HepG2 (cell line): ENCODE measurements around the gene ADCY6. TPM values are rescaled to one million over a fixed set of nuclear protein-coding genes. Genes with fewer than 3 reads are reported as not detected.

Experiments used
- ATAC-seq: fragments of 200-7000 bp; cut with Tn5 transposase; 3 replicates; pipeline ENCODE4 v1.9.1; 2020; ENCODE audit warnings: mild to moderate bottlenecking, moderate library complexity
- BruUV-seq: library from RNA; stranded (reverse); fragments of 400-500 nt; replicated peaks from 2 replicates; lab custom pipeline; 2021; lab: Mats Ljungman, UMichigan
- CTCF ChIA-PET: fragments of 300-600 bp; formaldehyde crosslinking; extraction: SDS; loops from one replicate; lab custom pipeline; 2021; ENCODE audit warnings: low total read pairs, inconsistent platforms, low intra/inter-chr PET ratio; lab: Yijun Ruan, JAX
- POLR2A ChIA-PET: fragments of 350-600 bp; sonication (Branson Sonifier 250); formaldehyde crosslinking; loops from one replicate; lab custom pipeline; 2020; ENCODE audit warnings: antibody characterized with exemption, inconsistent platforms; lab: Yijun Ruan, JAX
- DNase-seq: peaks from one replicate; pipeline ENCODE4 v3.0.0-alpha.2; 2015; ENCODE audit warnings: low spot score
- FAIRE-seq: peaks from 3 replicates; lab custom pipeline; 2011; peaks lifted over from hg19 to GRCh38; lab: Jason Lieb, UNC
- H2AFZ ChIP-seq: one replicate; pipeline ENCODE4 v1.6.1; 2011; ENCODE audit warnings: low read length, inconsistent platforms
- H3K27ac ChIP-seq: fragments of 300-600 bp; 3 replicates; pipeline ENCODE4 v1.8.0; 2011; ENCODE audit warnings: mixed run types, mild to moderate bottlenecking, mixed read lengths, low read length, inconsistent platforms; ENCODE audit not compliant: insufficient read depth; ENCODE audit errors: extremely low read length
- H3K27me3 ChIP-seq, 2 experiments: fragments of 200-600 bp in 1 of 2; 2 replicates in 1 of 2; 3 replicates in 1 of 2; pipeline versions ENCODE4 v1.6.0 to v1.8.0; 2011; ENCODE audit warnings: low read length in 2 of 2, mild to moderate bottlenecking in 2 of 2, moderate library complexity in 2 of 2, inconsistent platforms in 1 of 2; ENCODE audit not compliant: insufficient read depth in 2 of 2, control insufficient read depth in 1 of 2
- H3K36me3 ChIP-seq, 2 experiments: fragments of 200-600 bp in 1 of 2; replicated peaks in 1 of 2; 2 replicates in 1 of 2; 3 replicates in 1 of 2; pipeline versions ENCODE4 v1.5.1 to v1.8.0; 2011; ENCODE audit warnings: low read length in 2 of 2, inconsistent platforms in 1 of 2; ENCODE audit not compliant: insufficient read depth in 2 of 2, control insufficient read depth in 1 of 2
- H3K4me1 ChIP-seq: 2 replicates; pipeline ENCODE4 v1.5.1; 2012; ENCODE audit warnings: low read length, inconsistent platforms; ENCODE audit not compliant: insufficient read depth
- H3K4me2 ChIP-seq: 2 replicates; pipeline ENCODE4 v1.6.0; 2011; ENCODE audit warnings: low read depth, low read length, inconsistent platforms
- H3K4me3 ChIP-seq, 3 experiments: fragments of 200-600 bp in 1 of 3; sonication (generic), shearing (Covaris generic) in 1 of 3; replicated peaks in 1 of 3; 2 replicates each; pipeline ENCODE4 v1.5.1; 2011 to 2016; ENCODE audit warnings: low read length in 3 of 3, inconsistent platforms in 2 of 3, low read depth in 2 of 3, mild to moderate bottlenecking in 2 of 3, control low read depth in 1 of 3, mixed read lengths in 1 of 3; ENCODE audit not compliant: insufficient read depth in 1 of 3
- H3K79me2 ChIP-seq: one replicate; pipeline ENCODE4 v1.6.1; 2011; ENCODE audit warnings: low read length, inconsistent platforms; ENCODE audit not compliant: insufficient read depth
- H3K9ac ChIP-seq: 2 replicates; pipeline ENCODE4 v1.6.0; 2011; ENCODE audit warnings: mild to moderate bottlenecking, low read depth, low read length, inconsistent platforms; ENCODE audit not compliant: insufficient read depth
- H3K9me3 ChIP-seq: 2 replicates; pipeline ENCODE4 v1.5.1; 2012; ENCODE audit warnings: mild to moderate bottlenecking, low read length
- H4K20me1 ChIP-seq: 2 replicates; pipeline ENCODE4 v1.6.0; 2011; ENCODE audit warnings: inconsistent platforms, mild to moderate bottlenecking, low read length, moderate library complexity; ENCODE audit not compliant: insufficient read depth
- ISL2 ChIP-seq: sonication (generic); formaldehyde crosslinking; IDR thresholded peaks from 2 replicates; pipeline ENCODE4 v1.5.0; 2020; ENCODE audit warnings: missing genetic modification reagents
- NBN ChIP-seq: fragments of 450-650 bp; conservative IDR thresholded peaks from 2 replicates; pipeline ENCODE4 v1.6.1; 2017
- NFE2 ChIP-seq: sonication (generic); formaldehyde crosslinking; IDR thresholded peaks from 2 replicates; pipeline ENCODE4 v1.4.0; 2020; ENCODE audit warnings: missing genetic modification reagents
- POGZ ChIP-seq: sonication (generic); formaldehyde crosslinking; IDR thresholded peaks from 2 replicates; pipeline ENCODE4 v1.4.0; 2020; ENCODE audit warnings: mild to moderate bottlenecking, missing genetic modification reagents
- ZNF30 ChIP-seq: sonication (generic); formaldehyde crosslinking; IDR thresholded peaks from 2 replicates; pipeline ENCODE4 v1.5.0; 2020; ENCODE audit warnings: mild to moderate bottlenecking, missing genetic modification reagents
- ZNF577 ChIP-seq: sonication (generic); formaldehyde crosslinking; IDR thresholded peaks from 2 replicates; pipeline ENCODE4 v1.4.0; 2020; ENCODE audit warnings: mild to moderate bottlenecking, low read depth, missing genetic modification reagents, borderline replicate concordance
- ZNF660 ChIP-seq: sonication (generic); formaldehyde crosslinking; IDR thresholded peaks from 2 replicates; pipeline ENCODE4 v1.5.1; 2020; ENCODE audit warnings: mild to moderate bottlenecking, low read depth, missing genetic modification reagents, borderline replicate concordance
- ZNF776 ChIP-seq: sonication (generic); formaldehyde crosslinking; IDR thresholded peaks from 2 replicates; pipeline ENCODE4 v1.4.0; 2020; ENCODE audit warnings: mild to moderate bottlenecking, missing genetic modification reagents
- ZNF782 ChIP-seq: sonication (generic); formaldehyde crosslinking; IDR thresholded peaks from 2 replicates; pipeline ENCODE4 v1.4.0; 2020; ENCODE audit warnings: missing genetic modification reagents, mild to moderate bottlenecking, borderline replicate concordance
- ZZZ3 ChIP-seq: sonication (generic); formaldehyde crosslinking; IDR thresholded peaks from 2 replicates; pipeline ENCODE4 v1.4.0; 2020; ENCODE audit warnings: missing genetic modification reagents, mild to moderate bottlenecking, borderline replicate concordance
- WGBS: methylation state at CpG from one replicate; pipeline ENCODE4 v1.1.6; 2017; ENCODE audit warnings: low lambda C conversion rate; 5-methylcytosine and 5-hydroxymethylcytosine counted together
- in situ Hi-C: cut with HindIII; loops from 2 replicates; pipeline ENCODE4 v1.10.0; 2017; ENCODE audit warnings: low pct_unique_long_range_greater_than_20kb; ENCODE audit not compliant: extremely low pct_ligation_motif_present
- intact Hi-C: fragments of 100-400 bp; cut with micrococcal nuclease; formaldehyde crosslinking; loops from one replicate; pipeline ENCODE4 v1.10.0; 2022; ENCODE audit not compliant: unreplicated experiment
- polyA plus RNA-seq, 8 experiments: library from polyadenylated mRNA; depleted of rRNA in 3 of 8; stranded (reverse) in 7 of 8; unstranded in 1 of 8; fragments of >200 nt; fragmentation: Illumina TruSeq in 4 of 8; extraction: Trizol in 4 of 8; gene quantifications; 2 replicates each; pipeline versions ENCODE4 v1.2.1 to v1.2.3, GENCODE V29; 2011 to 2016; ENCODE audit warnings: low read depth in 4 of 8, missing spikeins in 1 of 8, mixed read lengths in 1 of 8; ENCODE audit not compliant: insufficient read depth in 1 of 8
- total RNA-seq, 5 experiments: library from RNA; depleted of rRNA; stranded (reverse); fragments of >200 nt; fragmentation: Illumina TruSeq; extraction: Trizol; gene quantifications; 2 replicates each; pipeline ENCODE4 v1.2.3, GENCODE V29; 2016; ENCODE audit warnings: low read depth in 1 of 5
- TF ChIP-seq, protein P1 (sequence below): IDR thresholded peaks from 2 replicates; pipeline ENCODE4 v1.6.1; 2012; ENCODE audit warnings: low read length, improper control_type of control experiment
- TF ChIP-seq, protein P2 (sequence below): sonication (generic); formaldehyde crosslinking; IDR thresholded peaks from 2 replicates; pipeline ENCODE4 v1.5.0; 2020; ENCODE audit warnings: mild to moderate bottlenecking, missing genetic modification reagents, borderline replicate concordance

The ADCY6 gene
- total and polyA plus RNA-seq, 2 of the 13 experiments (the other 11 are each of a cell fraction or from before 2014, with no cell fraction given), result 10.6 to 11.8 TPM

DNA sequence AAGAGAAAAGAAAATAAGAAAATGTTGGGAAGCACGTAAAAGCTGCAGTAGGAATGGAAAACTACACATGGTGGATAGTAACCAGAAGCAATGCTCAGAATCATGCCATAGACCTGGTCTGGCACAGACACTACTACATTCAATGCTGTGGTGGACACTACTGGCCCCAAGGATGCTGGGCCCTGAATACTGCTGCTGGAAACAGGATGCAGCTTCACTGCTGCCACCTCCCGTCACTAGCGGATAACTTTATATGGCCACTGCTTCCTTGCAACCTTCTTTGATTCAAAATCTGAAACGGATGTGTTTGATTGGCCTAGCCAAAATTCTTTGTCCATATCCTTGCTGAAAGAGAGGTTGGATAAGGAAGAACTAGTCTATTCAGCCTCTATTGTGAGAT, 30.7 kb downstream of the ADCY6 start (continued):
- TF ChIP-seq ZNF660, result no peak
- no peak for TF ChIP-seq NBN
- no peak for TF ChIP-seq NFE2 (CRISPR knock-in tag)

DNA sequence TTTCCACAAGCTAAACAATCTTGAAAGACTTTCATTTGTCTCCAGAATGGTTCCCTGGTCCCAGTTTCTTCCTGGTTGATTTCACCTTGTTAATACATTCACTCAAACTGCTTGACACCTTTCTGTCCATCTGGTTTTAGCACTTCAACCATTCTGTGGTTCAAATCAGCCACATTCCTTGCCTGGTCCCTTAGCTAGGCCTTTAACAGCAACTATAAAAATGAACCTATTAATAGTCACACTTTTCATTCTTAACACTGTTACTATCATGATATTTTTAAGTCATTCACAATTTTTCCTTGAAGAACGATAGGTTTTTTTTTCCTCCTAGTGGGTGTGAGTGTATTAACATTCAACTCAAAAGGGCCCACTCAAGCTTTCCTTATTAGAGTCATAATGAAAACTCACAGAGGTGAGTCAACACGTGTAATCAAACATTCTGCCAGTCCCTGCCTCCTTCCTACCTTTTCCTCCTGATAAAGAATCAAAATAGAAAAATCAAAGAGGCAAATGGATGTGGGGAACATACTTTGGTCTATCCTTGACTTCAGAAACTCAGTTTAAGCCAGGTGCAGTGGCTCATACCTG, 38.0 kb downstream of the ADCY6 start:
- no peak overlapping the region for H3K4me2 ChIP-seq
- no peaks in the 10 kb centered on the region for H3K9me3 ChIP-seq
- POLR2A ChIA-PET, result no interaction called here
- no peak overlapping the region for H3K4me3 ChIP-seq
- H3K4me1 ChIP-seq, result 0 out of 2 replicates have a peak, but pooled peaks cover 9% of the 10 kb centered on the region
- ATAC-seq (no peak), DNase-seq (no peak), FAIRE-seq (no peak)
- no peak overlapping the region for H3K9ac ChIP-seq
- BruUV-seq, result no TSS peak
- H3K79me2 ChIP-seq, result no peaks in the 10 kb centered on the region
- WGBS, result 2% methylated on average over 2 of the region's 2 CpGs
- no peaks in the 10 kb centered on the region for H4K20me1 ChIP-seq
- CTCF ChIA-PET, result no interaction called here
- H3K36me3 ChIP-seq, result no peaks in the 10 kb centered on the region
- in situ Hi-C loops (loop anchor here (5.0 kb wide), 1 partner anchor 46 kb away; no protein-coding TSS in a partner anchor), intact Hi-C loops (no loop called here)
- peaks cover 0 to 5% of the 10 kb centered on the region in 2 experiments; a peak in 2 of 5 replicates for H3K27me3 ChIP-seq
- H2AFZ ChIP-seq, result no peak overlapping the region
- no peak overlapping the region for H3K27ac ChIP-seq
- TF ChIP-seq ZNF577 (CRISPR knock-in tag) (no peak), POGZ (CRISPR knock-in tag) (no peak), ZNF782 (CRISPR knock-in tag) (no peak), ZNF776 (CRISPR knock-in tag) (no peak), ZZZ3 (CRISPR knock-in tag) (no peak), ZNF30 (CRISPR knock-in tag) (no peak), ISL2 (CRISPR knock-in tag) (no peak)
- TF ChIP-seq, protein P1, sequence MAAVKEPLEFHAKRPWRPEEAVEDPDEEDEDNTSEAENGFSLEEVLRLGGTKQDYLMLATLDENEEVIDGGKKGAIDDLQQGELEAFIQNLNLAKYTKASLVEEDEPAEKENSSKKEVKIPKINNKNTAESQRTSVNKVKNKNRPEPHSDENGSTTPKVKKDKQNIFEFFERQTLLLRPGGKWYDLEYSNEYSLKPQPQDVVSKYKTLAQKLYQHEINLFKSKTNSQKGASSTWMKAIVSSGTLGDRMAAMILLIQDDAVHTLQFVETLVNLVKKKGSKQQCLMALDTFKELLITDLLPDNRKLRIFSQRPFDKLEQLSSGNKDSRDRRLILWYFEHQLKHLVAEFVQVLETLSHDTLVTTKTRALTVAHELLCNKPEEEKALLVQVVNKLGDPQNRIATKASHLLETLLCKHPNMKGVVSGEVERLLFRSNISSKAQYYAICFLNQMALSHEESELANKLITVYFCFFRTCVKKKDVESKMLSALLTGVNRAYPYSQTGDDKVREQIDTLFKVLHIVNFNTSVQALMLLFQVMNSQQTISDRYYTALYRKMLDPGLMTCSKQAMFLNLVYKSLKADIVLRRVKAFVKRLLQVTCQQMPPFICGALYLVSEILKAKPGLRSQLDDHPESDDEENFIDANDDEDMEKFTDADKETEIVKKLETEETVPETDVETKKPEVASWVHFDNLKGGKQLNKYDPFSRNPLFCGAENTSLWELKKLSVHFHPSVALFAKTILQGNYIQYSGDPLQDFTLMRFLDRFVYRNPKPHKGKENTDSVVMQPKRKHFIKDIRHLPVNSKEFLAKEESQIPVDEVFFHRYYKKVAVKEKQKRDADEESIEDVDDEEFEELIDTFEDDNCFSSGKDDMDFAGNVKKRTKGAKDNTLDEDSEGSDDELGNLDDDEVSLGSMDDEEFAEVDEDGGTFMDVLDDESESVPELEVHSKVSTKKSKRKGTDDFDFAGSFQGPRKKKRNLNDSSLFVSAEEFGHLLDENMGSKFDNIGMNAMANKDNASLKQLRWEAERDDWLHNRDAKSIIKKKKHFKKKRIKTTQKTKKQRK, result no peak
- TF ChIP-seq, protein P2, sequence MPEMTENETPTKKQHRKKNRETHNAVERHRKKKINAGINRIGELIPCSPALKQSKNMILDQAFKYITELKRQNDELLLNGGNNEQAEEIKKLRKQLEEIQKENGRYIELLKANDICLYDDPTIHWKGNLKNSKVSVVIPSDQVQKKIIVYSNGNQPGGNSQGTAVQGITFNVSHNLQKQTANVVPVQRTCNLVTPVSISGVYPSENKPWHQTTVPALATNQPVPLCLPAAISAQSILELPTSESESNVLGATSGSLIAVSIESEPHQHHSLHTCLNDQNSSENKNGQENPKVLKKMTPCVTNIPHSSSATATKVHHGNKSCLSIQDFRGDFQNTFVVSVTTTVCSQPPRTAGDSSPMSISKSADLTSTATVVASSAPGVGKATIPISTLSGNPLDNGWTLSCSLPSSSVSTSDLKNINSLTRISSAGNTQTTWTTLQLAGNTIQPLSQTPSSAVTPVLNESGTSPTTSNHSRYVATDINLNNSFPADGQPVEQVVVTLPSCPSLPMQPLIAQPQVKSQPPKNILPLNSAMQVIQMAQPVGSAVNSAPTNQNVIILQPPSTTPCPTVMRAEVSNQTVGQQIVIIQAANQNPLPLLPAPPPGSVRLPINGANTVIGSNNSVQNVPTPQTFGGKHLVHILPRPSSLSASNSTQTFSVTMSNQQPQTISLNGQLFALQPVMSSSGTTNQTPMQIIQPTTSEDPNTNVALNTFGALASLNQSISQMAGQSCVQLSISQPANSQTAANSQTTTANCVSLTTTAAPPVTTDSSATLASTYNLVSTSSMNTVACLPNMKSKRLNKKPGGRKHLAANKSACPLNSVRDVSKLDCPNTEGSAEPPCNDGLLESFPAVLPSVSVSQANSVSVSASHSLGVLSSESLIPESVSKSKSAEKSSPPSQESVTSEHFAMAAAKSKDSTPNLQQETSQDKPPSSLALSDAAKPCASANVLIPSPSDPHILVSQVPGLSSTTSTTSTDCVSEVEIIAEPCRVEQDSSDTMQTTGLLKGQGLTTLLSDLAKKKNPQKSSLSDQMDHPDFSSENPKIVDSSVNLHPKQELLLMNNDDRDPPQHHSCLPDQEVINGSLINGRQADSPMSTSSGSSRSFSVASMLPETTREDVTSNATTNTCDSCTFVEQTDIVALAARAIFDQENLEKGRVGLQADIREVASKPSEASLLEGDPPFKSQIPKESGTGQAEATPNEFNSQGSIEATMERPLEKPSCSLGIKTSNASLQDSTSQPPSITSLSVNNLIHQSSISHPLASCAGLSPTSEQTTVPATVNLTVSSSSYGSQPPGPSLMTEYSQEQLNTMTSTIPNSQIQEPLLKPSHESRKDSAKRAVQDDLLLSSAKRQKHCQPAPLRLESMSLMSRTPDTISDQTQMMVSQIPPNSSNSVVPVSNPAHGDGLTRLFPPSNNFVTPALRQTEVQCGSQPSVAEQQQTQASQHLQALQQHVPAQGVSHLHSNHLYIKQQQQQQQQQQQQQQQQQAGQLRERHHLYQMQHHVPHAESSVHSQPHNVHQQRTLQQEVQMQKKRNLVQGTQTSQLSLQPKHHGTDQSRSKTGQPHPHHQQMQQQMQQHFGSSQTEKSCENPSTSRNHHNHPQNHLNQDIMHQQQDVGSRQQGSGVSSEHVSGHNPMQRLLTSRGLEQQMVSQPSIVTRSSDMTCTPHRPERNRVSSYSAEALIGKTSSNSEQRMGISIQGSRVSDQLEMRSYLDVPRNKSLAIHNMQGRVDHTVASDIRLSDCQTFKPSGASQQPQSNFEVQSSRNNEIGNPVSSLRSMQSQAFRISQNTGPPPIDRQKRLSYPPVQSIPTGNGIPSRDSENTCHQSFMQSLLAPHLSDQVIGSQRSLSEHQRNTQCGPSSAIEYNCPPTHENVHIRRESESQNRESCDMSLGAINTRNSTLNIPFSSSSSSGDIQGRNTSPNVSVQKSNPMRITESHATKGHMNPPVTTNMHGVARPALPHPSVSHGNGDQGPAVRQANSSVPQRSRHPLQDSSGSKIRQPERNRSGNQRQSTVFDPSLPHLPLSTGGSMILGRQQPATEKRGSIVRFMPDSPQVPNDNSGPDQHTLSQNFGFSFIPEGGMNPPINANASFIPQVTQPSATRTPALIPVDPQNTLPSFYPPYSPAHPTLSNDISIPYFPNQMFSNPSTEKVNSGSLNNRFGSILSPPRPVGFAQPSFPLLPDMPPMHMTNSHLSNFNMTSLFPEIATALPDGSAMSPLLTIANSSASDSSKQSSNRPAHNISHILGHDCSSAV (CRISPR knock-in tag), result no peak
